Skin of body (tissue), 2 donors: ENCODE results near the gene ZCCHC3. TPM values are rescaled to one million over a fixed set of nuclear protein-coding genes. Genes with fewer than 3 reads are reported as not detected.
"Not testable (repeated sequence)": the region's sequence is repeated elsewhere in the genome, so short reads cannot be mapped to it uniquely, and the experiment has no call there.

Experiments
- DNase-seq: peaks from one replicate; lab custom pipeline; 2025; lab: John Stamatoyannopoulos, UW
- total RNA-seq: library from RNA; depleted of rRNA; stranded (reverse); fragments of >200 nt; gene quantifications from one replicate; pipeline ENCODE4 v1.2.3, GENCODE V29; 2014

Gene ZCCHC3
- total RNA-seq, 1 donor from 2014 or later = 20.7 TPM

GRCh38 chr20:312866-313265 lies 15.5 kb downstream of the ZCCHC3 start:
- no peak for DNase-seq

DNA sequence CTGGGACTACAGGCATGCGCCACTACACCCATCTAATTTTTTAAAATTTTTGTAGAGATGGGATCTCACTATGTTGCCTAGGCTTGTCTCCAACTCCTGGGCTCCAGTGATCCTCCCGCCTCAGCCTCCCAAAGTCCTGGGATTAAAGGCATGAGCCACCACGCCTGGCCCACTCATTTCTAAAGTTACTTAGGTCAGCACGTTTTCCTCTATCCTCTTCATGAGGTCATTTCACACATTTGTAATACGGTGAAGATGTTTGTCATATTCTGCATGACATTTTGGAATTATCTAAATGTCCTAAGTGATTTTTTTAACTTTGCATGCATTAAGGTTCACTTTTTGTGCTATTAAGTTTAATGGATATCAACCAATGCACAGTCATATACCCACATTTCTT lies 16.0 kb downstream of the ZCCHC3 start:
- DNase-seq = no peak

DNA sequence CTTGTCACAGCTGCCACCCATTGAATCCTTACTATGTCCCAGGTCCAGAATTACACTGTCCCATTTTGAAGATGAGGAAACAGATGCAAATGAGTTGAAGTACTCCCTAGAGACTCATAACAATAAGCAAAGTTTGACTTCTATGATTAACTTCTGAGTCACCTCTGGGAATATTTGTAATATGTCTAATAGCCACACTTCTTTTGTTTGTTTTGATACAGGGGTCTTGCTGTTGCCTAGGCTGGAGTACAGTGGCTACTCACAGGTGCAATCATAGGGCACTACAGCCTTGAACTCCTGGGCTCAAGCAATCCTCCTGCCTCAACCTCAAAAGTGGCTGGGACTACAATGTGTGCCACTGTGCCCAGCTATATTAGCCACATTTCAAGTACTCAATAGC lies 16.6 kb downstream of the ZCCHC3 start:
- no peak for DNase-seq

DNA sequence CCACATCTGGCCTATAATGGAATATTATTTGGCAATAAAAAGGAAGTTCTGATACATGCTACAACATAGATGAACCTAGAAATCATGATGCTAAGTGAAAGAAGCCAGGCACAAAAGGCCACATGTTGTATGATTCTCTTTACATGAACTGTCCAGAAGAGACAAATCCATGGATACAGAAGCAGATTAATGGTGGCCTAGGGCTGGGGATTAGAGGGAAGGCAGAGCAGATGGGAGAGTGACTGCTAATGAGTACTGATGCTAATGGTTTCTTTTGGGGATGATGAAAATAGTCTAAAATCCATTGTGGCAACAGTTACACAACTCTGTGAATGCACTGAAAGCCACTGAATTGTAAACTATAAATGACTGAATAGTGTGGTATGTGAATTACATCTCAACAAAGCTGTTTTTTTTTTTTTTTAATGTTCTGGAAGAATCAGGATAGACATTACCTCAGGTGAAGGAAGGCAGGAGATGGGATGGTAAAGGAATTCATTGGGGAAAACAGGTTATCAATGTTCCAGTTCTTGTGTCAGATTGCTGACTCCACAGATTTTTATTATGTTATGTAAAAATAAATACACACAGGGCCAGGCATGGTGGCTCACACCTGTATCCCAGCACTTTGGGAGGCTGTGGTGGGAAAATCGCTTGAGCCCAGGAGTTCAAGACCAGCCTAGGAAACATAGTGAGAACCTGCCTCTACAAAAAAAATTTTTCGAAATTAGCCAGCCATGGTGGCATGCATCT lies 19.1 kb downstream of the ZCCHC3 start:
- DNase-seq = no peak

DNA sequence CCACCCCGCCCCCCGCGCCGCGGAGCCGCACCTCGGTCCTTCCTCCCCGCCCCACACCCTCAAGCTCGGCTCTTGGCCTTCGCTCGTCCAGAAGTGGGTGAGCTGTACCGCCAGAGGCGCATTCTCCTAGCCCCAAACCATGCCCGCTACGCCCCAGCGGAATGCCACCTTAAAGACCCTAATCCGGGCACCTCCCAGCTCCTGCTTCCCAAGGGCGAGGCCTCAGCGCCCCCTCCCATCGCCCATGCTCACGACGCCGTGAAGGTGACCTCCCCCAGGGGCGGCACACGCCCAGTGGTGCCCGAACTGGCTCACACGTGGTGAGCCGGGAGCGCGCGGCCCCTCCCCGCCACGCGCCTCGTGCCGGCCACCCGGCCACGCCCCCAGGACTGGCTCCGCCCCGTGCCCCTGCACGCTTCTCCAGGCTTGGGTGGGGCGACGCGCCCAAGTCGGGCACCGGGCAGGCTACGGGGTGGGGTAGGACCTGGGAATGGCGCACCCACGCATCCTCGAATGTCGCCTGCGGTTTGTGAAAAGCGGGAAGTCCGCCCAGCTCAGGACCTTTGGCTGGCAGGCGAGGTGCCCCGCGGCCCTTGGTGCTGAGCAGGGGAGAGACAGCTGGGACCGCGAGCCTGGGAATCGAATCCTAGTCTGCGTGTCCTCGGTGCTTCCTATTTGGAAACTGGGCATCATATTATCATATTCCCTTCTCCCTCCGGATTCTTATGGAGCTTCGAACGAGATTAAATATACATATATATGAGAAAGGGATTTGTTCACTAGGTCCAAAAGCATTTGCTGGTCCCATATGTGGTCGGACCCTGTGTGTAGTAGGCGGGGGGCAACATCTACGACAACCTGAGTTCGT lies 27.0 kb downstream of the ZCCHC3 start:
- DNase-seq = peak; percentile 82

DNA sequence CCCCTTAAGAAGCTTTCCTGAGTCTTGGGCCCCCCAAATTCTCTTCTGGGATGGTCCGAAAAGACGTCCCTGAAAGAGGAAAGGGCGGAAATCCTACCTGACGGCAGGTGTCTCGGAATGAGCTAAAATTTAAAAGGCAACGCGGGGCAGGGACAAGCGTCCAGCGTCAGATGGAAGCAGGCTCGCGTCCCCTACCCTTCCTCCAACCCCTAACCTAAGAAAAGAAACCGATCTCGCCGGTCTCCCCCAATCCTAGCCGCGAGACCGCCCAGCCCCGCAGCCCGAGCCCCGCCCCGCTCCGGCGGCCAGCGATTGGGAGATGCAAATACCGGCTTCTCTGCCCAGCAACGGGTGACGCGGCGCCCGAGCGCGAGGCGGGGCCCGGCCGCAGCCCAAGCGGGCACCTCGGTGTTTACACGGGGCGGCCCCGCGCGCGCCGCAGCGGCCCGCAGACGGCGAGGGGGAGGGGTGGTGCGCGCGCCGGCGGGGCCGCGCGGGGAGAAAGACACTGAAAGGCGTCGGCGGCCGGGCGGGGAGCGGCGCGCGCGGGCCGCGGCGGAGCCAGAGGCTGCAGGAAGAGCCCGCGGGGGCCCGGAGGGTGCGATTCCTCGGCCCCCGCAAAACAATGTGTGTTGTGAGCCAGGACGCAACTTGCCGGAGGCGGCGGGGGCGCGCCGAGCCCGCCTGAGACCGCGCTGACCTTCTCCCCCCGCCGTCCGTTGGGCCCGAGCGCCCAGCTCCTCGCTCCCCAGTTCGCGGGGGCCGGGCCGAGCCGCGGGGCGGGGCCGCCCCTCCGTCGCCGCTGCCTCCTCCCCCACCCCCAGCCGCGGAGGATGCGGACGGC lies 27.9 kb downstream of the ZCCHC3 start, which contains the start of gene SOX12:
SOX12 (plus strand) TSS at position 508 of the 844 bp plus-strand sequence. CDS start 373 bp downstream, outside the sequence.
- peak; percentile 94 for DNase-seq

GRCh38 chr20:325889-326644 lies 28.7 kb downstream of the ZCCHC3 start:
- DNase-seq = peak; percentile 55

- DNase-seq = no peak
Observed at GRCh38 chr20:326645-327185, 29.3 kb downstream of the ZCCHC3 start.

- DNase-seq = peak; percentile 88
Observed at GRCh38 chr20:327186-328026, 30.0 kb downstream of the ZCCHC3 start.

GRCh38 chr20:328027-328974 lies 30.9 kb downstream of the ZCCHC3 start:
- DNase-seq = peak; percentile 35

GRCh38 chr20:328975-329695 lies 31.8 kb downstream of the ZCCHC3 start:
- DNase-seq = no peak

- no peak for DNase-seq
Observed at GRCh38 chr20:329851-330232, 32.5 kb downstream of the ZCCHC3 start.

GRCh38 chr20:330233-331149 lies 33.1 kb downstream of the ZCCHC3 start:
- DNase-seq = peak; percentile 27

DNA sequence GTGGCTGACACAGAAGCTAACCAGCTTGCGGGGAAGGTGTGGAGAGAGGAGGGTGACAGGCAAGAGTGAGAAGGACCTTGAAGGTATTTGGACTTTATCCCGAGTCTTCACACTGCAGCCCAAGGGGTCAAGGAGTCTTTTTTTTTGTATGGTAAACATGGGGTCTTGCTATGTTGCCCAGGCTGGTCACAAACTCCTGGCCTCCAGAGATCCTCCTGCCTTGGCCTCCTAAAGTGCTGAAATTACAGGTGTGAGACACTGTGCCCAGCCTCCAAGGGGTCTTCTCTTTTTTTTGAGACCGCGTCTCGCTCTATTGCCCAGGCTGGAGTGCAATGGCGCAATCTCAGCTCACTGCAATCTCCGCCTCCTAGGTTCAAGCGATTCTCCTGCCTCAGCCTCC lies 37.2 kb downstream of the ZCCHC3 start:
- DNase-seq = no peak

DNA sequence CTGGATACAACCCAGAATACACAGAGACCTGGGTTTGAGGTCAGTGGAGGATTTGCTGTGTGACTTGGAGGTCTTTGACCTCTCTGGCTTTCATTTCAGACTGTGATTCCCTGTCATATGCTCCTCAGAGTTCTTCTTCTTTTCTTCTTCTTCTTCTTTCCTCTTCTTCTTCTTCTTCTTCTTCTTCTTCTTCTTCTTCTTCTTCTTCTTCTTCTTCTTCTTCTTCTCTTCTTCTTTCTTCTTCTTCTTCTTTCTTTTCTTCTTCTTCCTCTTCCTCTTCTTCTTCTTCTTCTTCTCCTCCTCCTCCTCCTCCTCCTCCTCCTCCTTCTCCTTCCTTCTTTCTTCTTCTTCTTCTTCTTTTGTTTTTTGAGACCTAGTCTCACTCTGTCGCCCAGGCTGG lies 38.7 kb downstream of the ZCCHC3 start:
- not testable (repeated sequence) for DNase-seq

- no peak for DNase-seq
Observed at GRCh38 chr20:341682-342081, 44.3 kb downstream of the ZCCHC3 start.

GRCh38 chr20:343107-343506 lies 45.7 kb downstream of the ZCCHC3 start:
- DNase-seq = no peak
